Coronary artery (tissue), 2 donors: Measurements from ENCODE around the gene TNS3.

Experiments used
- DNase-seq: peaks from one replicate; pipeline ENCODE4 v3.0.0-alpha.2; 2017; ENCODE audit warnings: low spot score
- H3K27ac ChIP-seq, 2 donors: fragments of 200-600 bp; sonication (generic); one replicate each; pipeline ENCODE4 v1.5.1; 2016 to 2019
- H3K4me3 ChIP-seq: fragments of 200-600 bp; sonication (generic); 2 replicates; pipeline ENCODE4 v1.5.1; 2016; ENCODE audit warnings: mild to moderate bottlenecking, moderate library complexity
- CTCF ChIP-seq: fragments of 200-600 bp; sonication (generic); IDR thresholded peaks from one replicate; pipeline ENCODE4 v1.5.1; 2019; ENCODE audit warnings: antibody characterized with exemption

The TNS3 gene

GRCh38 chr7:47386273-47386835, 195.6 kb downstream of the TNS3 start:
- no peak for TF ChIP-seq CTCF
- Histone ChIP-seq H3K27ac (no peak overlapping the region), H3K4me3 (no peak overlapping the region)
- DNase-seq: peak; percentile 52

GRCh38 chr7:47385536-47386125, 196.3 kb downstream of the TNS3 start:
- no peak for TF ChIP-seq CTCF
- Histone ChIP-seq H3K27ac (no peak overlapping the region), H3K4me3 (no peak overlapping the region)
- no peak for DNase-seq

- H3K4me3 ChIP-seq: no peak overlapping the region
- TF ChIP-seq CTCF: no peak
- no peak for DNase-seq
- no peak overlapping the region for H3K27ac ChIP-seq
Observed at GRCh38 chr7:47384755-47385535, 197.0 kb downstream of the TNS3 start.

GRCh38 chr7:47383696-47384445, 198.0 kb downstream of the TNS3 start:
- Histone ChIP-seq H3K4me3 (no peak overlapping the region), H3K27ac (no peak overlapping the region)
- no peak for TF ChIP-seq CTCF
- DNase-seq: no peak

GRCh38 chr7:47383072-47383471, 198.8 kb downstream of the TNS3 start:
- DNase-seq: no peak
- Histone ChIP-seq H3K4me3 (no peak overlapping the region), H3K27ac (no peak overlapping the region)
- TF ChIP-seq CTCF: no peak

- Histone ChIP-seq H3K27ac (no peak overlapping the region), H3K4me3 (no peak overlapping the region)
- DNase-seq: no peak
- no peak for TF ChIP-seq CTCF
Observed at GRCh38 chr7:47382200-47382599, 199.7 kb downstream of the TNS3 start.
